Raji (cell line): Measurements from ENCODE around the gene PRLHR.

Experiments used
- POLR2A ChIP-seq: IDR thresholded peaks from 2 replicates; pipeline ENCODE4 v1.6.1; 2011; ENCODE audit warnings: low read depth, low read length, control low read depth; ENCODE audit not compliant: insufficient read depth

The PRLHR gene

GRCh38 chr10:118595064-118595420 lies 406 bp downstream of the PRLHR start:
- TF ChIP-seq POLR2A: no peak

GRCh38 chr10:118594392-118595063 lies 920 bp downstream of the PRLHR start:
- TF ChIP-seq POLR2A: no peak

DNA sequence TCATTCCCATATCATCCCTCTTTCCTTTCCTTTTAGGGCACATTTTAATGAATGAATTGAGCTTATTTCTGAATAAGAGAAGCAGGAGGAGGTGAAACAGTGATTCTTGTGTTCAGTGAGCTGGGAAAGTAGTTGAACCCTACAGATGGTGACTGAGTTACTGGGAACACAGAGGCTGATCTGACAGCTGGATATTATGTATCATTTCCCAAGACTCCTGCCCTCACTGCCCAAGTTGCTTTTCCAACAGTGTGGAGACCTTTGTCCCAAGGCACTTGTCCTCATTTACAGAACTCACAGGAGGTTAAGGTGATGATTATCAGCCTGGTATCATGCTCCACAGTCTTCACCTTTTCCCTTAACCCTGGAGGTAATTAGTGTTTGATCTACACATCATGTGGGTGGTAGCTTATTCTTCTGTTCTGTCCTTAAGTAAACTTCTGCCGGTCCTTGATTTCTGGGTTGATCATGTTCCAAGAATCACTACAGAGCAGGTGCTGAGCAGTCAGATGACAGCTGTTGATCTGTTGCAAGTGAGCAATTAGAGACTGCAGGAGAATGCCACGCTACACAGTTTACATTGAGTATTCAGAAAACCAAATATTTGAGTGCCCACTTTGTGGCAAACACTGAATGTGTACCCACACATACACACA lies 2.6 kb downstream of the PRLHR start:
- no peak for TF ChIP-seq POLR2A

GRCh38 chr10:118590334-118590733 lies 5.1 kb downstream of the PRLHR start:
- no peak for TF ChIP-seq POLR2A

GRCh38 chr10:118587881-118588651 lies 7.4 kb downstream of the PRLHR start:
- no peak for TF ChIP-seq POLR2A

GRCh38 chr10:118586911-118587310 lies 8.5 kb downstream of the PRLHR start:
- TF ChIP-seq POLR2A: no peak

DNA sequence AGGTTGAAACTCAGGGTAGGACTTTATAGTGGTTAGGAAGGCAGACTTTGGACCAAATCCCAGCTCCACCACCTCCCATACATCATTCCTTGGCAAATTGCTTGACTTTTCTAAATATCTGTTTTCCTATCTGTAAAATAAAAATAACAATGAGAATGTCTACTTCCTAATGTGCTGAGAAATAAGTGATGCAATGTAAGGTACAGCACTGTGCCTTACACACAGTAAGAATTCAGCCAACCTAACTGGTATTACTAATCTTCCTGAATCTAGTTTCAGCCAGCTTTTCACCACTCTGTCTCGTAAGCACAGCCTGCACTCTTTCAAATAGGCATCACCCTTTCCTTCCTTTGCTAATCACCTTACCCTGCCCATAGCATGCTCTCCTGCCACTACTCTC lies 9.7 kb downstream of the PRLHR start:
- no peak for TF ChIP-seq POLR2A

DNA sequence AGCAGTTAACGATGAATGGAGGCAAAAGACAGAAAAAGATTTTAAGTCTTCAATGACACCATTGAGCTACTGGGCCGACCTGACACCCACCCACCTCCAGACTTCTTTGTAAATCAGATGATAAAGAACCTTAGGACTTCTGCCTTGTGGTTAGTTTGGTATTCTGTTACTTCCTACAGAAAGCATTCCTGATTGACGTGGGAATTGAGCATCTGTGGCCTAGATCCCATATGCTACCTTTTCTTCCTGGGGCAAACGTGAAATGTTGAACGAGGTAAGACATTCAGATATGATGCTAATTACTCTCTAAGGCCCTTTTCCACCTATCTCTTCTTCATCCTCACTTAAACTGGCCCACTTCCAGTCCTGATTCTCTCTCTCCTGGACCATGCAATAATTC lies 10.2 kb downstream of the PRLHR start:
- TF ChIP-seq POLR2A: no peak

DNA sequence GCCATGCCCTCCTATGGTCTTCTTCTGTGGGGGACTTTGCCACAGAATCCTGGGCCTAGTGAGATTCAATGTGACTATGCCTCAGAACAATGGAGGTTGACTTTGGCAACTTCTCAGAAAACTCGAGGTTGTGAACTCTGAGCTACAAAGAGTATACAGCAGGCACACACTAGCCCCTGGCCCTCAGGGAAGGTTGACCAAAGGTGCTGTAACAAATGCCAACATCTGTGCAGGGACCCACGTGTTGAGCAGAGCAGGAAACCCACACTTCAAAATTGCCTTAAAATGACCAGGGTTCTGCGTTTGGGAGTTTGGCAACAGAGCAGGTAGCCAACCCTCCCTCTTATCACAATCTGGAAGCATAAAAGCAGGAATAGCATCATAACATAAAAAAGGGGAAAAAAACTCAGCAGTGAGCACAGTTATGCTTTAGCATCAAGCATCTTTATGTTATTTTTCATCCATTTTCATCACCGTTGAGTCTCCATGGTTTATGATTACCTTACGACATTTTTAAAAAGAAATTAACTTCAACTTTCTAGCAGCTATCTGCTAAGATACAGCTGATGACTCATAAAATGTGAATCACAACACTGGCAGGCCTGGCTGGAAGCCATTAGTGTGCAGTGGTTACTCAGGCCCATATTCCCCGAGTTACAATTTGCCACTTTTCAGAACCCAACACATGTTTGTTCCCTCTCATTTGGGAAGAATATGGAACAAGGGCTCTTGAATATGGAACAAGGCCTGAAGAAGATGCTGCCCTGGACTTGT lies 11.1 kb downstream of the PRLHR start:
- no peak for TF ChIP-seq POLR2A

DNA sequence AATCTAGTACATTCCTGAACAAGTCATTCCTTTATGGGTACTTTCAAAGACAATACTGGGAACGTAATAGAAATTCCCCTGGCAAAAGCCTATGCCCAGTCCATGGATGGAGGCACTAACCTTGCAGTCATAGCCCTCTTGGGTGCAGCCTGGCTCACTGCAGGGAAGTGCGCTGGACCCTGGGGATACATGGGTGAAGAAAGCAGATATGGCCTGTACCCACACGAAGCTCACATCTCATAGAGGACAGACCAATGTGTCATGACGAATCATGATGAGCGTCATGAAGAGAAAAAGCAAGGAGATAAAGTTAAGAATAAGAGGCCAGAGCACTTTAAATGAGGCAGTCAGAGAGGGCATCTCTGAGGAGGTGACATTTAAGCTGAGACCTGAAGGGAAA lies 11.8 kb downstream of the PRLHR start:
- TF ChIP-seq POLR2A: no peak

DNA sequence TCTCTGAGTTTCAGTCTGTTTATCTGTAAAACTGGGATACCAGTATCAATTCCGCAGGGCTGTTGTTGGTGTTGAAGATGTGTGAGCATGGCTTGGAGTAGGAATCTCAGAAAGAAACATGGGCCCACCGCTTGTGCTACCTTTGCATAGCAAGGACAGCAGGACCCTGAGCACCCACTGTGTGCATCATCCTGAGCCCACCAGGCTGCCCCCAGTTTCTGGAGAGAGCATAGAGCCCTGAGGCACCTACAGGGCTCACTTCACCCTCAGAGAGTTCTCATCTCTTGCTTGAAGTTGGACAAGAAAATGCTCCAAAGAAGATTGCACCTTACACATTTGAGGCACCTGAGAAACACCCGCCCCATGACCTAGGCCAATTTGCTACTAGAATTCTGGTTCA lies 12.9 kb downstream of the PRLHR start:
- TF ChIP-seq POLR2A: no peak

DNA sequence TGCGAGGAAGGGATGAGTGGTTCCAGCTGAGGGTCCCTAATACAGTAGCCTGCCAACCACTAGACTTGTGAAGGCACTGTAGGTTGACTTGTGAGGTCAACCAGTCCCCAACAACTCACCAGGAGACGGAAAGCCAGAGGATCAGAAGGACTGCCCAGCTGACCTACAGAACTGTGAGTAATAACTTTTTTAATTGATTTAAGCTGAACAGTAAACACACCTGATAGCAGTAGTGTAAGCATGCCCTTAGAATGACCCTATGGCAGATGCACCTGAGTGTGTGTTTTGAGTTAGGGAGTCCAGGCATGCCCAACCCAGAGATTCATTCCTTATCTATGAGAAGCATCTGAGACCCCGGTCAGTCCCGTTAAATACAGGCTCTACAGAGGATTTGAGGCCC lies 14.1 kb downstream of the PRLHR start:
- no peak for TF ChIP-seq POLR2A

GRCh38 chr10:118580702-118581101 lies 14.7 kb downstream of the PRLHR start:
- no peak for TF ChIP-seq POLR2A

- TF ChIP-seq POLR2A: no peak
Observed at GRCh38 chr10:118573512-118573911, 21.9 kb downstream of the PRLHR start.

- TF ChIP-seq POLR2A: no peak
Observed at GRCh38 chr10:118572256-118573041, 23.0 kb downstream of the PRLHR start.

DNA sequence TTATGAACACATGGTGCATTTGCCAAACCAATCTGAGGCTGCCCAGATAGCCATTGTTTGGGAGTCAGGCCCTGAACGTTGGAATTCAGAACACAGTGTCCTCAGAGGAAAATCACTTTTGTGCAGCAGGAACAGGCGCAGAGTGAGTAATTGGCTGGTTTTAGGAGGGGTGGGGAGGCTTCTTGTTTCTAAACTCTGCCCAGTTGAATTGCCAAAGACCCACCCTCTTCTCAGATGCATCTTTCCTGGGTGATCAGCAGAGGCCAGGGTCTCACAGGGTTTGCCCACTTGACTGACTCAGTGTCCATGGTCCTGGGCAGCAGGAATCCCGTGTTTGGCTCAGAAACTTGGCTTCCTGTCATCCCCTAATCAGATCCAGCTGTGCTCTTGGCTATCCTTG lies 24.3 kb downstream of the PRLHR start:
- no peak for TF ChIP-seq POLR2A
